Activated CD8-positive, alpha-beta memory T cell treated with anti-CD3 and anti-CD28 coated beads, Interleukin-2, amount 10 ng/mL, durations not matched to agents 7 days and 5 days (primary cell): Measurements from ENCODE around the gene KIF5C. TPM values are rescaled to one million over a fixed set of nuclear protein-coding genes. Genes with fewer than 3 reads are reported as not detected.

Experiments used
- ATAC-seq: fragments of 150-1000 bp; cut with Tn5 transposase; one replicate; pipeline ENCODE4 v1.10.0; 2021; ENCODE audit warnings: moderate library complexity
- CTCF ChIA-PET: fragments of 350-600 bp; sonication (Branson Sonifier 250); formaldehyde crosslinking; loops from one replicate; lab custom pipeline; 2021; ENCODE audit warnings: antibody characterized with exemption; lab: Charles Lee
- DNase-seq: peaks from one replicate; pipeline ENCODE4 v3.0.0-alpha.2; 2020
- H3K27ac Mint-ChIP-seq: one replicate; pipeline ENCODE4 v1.8.0; 2021; ENCODE audit warnings: mild to moderate bottlenecking, mixed read lengths
- H3K27me3 Mint-ChIP-seq: one replicate; pipeline ENCODE4 v1.8.0; 2021; ENCODE audit warnings: mixed read lengths
- H3K36me3 Mint-ChIP-seq: one replicate; pipeline ENCODE4 v1.8.0; 2021; ENCODE audit warnings: mild to moderate bottlenecking, mixed read lengths
- H3K4me1 Mint-ChIP-seq: one replicate; pipeline ENCODE4 v1.8.0; 2021; ENCODE audit warnings: mixed read lengths
- H3K4me3 Mint-ChIP-seq: one replicate; pipeline ENCODE4 v1.8.0; 2021; ENCODE audit warnings: mild to moderate bottlenecking, moderate library complexity, mixed read lengths
- H3K9me3 Mint-ChIP-seq: one replicate; pipeline ENCODE4 v1.8.0; 2022; ENCODE audit warnings: low read depth, mixed read lengths
- total RNA-seq, 2 experiments: library from RNA; stranded (reverse); gene quantifications; one replicate each; pipeline ENCODE4 v1.2.3, GENCODE V29; 2021

KIF5C gene
- total RNA-seq, 2 experiments from 2014 or later, result 16.2 to 18.3 TPM

- peaks cover 7% of the 10 kb centered on the region for H3K27me3 Mint-ChIP-seq
- no peaks in the 10 kb centered on the region for H3K36me3 Mint-ChIP-seq
- DNase-seq, result no peak
- H3K4me1 Mint-ChIP-seq, result peaks cover 6% of the 10 kb centered on the region
- H3K27ac Mint-ChIP-seq, result no peak overlapping the region
- no peak overlapping the region for H3K4me3 Mint-ChIP-seq
- CTCF ChIA-PET, result interaction anchor here (0.9 to 2.3 kb wide), 2 partner anchors 11 kb away, joined by 4 to 6 read pairs; no protein-coding TSS in a partner anchor
- no peaks in the 10 kb centered on the region for H3K9me3 Mint-ChIP-seq
- no peak for ATAC-seq
These were observed 153.3 kb downstream of the KIF5C start for GRCh38 chr2:149028377-149028776.

GRCh38 chr2:149028891-149029290 is 153.9 kb downstream of the KIF5C start:
- no peak overlapping the region for H3K27ac Mint-ChIP-seq
- CTCF ChIA-PET, result interaction anchor here (2.3 kb wide), 1 partner anchor 11 kb away, joined by 6 read pairs; no protein-coding TSS in a partner anchor

GRCh38 chr2:149029307-149029965 is 154.4 kb downstream of the KIF5C start:
- ATAC-seq (no peak), DNase-seq (no peak)
- Mint-ChIP-seq H3K36me3 (no peaks in the 10 kb centered on the region), H3K4me3 (no peak overlapping the region), H3K4me1 (peaks cover 6% of the 10 kb centered on the region), H3K27me3 (peaks cover 7% of the 10 kb centered on the region), H3K27ac (no peak overlapping the region), H3K9me3 (no peaks in the 10 kb centered on the region)
- CTCF ChIA-PET, result interaction anchor here (2.3 kb wide), 1 partner anchor 12 kb away, joined by 6 read pairs; no protein-coding TSS in a partner anchor

More at GRCh38 chr2:149028891-149029290, 153.9 kb downstream of the KIF5C start:
- ATAC-seq (no peak), DNase-seq (no peak)
- no peaks in the 10 kb centered on the region for H3K36me3 Mint-ChIP-seq
- no peak overlapping the region for H3K4me3 Mint-ChIP-seq
- H3K9me3 Mint-ChIP-seq, result no peaks in the 10 kb centered on the region
- peaks cover 7% of the 10 kb centered on the region for H3K27me3 Mint-ChIP-seq
- peaks cover 6% of the 10 kb centered on the region for H3K4me1 Mint-ChIP-seq

- CTCF ChIA-PET, result interaction anchor here (1.0 kb wide), 1 partner anchor 10 kb away, joined by 3 read pairs; no protein-coding TSS in a partner anchor
- peaks cover 9% of the 10 kb centered on the region for H3K27me3 Mint-ChIP-seq
- H3K4me1 Mint-ChIP-seq, result peaks cover 6% of the 10 kb centered on the region
- no peaks in the 10 kb centered on the region for H3K9me3 Mint-ChIP-seq
- no peaks in the 10 kb centered on the region for H3K36me3 Mint-ChIP-seq
- no peak for DNase-seq
- H3K27ac Mint-ChIP-seq, result no peak overlapping the region
- H3K4me3 Mint-ChIP-seq, result no peak overlapping the region
- ATAC-seq, result no peak
These were observed 156.4 kb downstream of the KIF5C start for GRCh38 chr2:149031396-149031795.

GRCh38 chr2:149033716-149034115 is 158.7 kb downstream of the KIF5C start:
- Mint-ChIP-seq H3K4me1 (peaks cover 6% of the 10 kb centered on the region), H3K27me3 (peaks cover 26% of the 10 kb centered on the region), H3K36me3 (no peaks in the 10 kb centered on the region), H3K4me3 (no peak overlapping the region), H3K27ac (no peak overlapping the region), H3K9me3 (no peaks in the 10 kb centered on the region)
- DNase-seq (no peak), ATAC-seq (no peak)
- CTCF ChIA-PET, result no interaction called here

- ATAC-seq, result no peak
- peaks cover 30% of the 10 kb centered on the region for H3K27me3 Mint-ChIP-seq
- H3K4me1 Mint-ChIP-seq, result peaks cover 6% of the 10 kb centered on the region
- CTCF ChIA-PET, result no interaction called here
- no peaks in the 10 kb centered on the region for H3K36me3 Mint-ChIP-seq
- H3K9me3 Mint-ChIP-seq, result no peaks in the 10 kb centered on the region
- DNase-seq, result no peak
- H3K4me3 Mint-ChIP-seq, result no peak overlapping the region
- H3K27ac Mint-ChIP-seq, result no peak overlapping the region
These were observed 159.4 kb downstream of the KIF5C start for GRCh38 chr2:149034406-149034805.

- no peaks in the 10 kb centered on the region for H3K9me3 Mint-ChIP-seq
- no peak overlapping the region for H3K4me3 Mint-ChIP-seq
- peaks cover 50% of the 10 kb centered on the region for H3K27me3 Mint-ChIP-seq
- ATAC-seq, result no peak
- no peak overlapping the region for H3K27ac Mint-ChIP-seq
- DNase-seq, result no peak
- CTCF ChIA-PET, result interaction anchor here (1.2 to 2.4 kb wide), 2 partner anchors 11 to 19 kb away, joined by 3 to 8 read pairs; no protein-coding TSS in a partner anchor
- no peaks in the 10 kb centered on the region for H3K36me3 Mint-ChIP-seq
- H3K4me1 Mint-ChIP-seq, result peaks cover 5% of the 10 kb centered on the region
These were observed 161.7 kb downstream of the KIF5C start for GRCh38 chr2:149036507-149037293.

- Mint-ChIP-seq H3K4me1 (no peaks in the 10 kb centered on the region), H3K36me3 (no peaks in the 10 kb centered on the region), H3K4me3 (no peak overlapping the region), H3K27ac (no peak overlapping the region), H3K27me3 (peaks cover 61% of the 10 kb centered on the region), H3K9me3 (no peaks in the 10 kb centered on the region)
- ATAC-seq (no peak), DNase-seq (no peak)
- CTCF ChIA-PET, result interaction anchor here (0.9 to 2.4 kb wide), 3 partner anchors 8 to 20 kb away, joined by 3 to 8 read pairs (median 3); no protein-coding TSS in a partner anchor
These were observed 162.8 kb downstream of the KIF5C start for GRCh38 chr2:149037851-149038250.

- Mint-ChIP-seq H3K27ac (no peak within 1 kb of the TSS), H3K36me3 (no peaks in the 10 kb centered on the region), H3K9me3 (no peaks in the 10 kb centered on the region), H3K4me1 (no peaks in the 10 kb centered on the region), H3K4me3 (no peak within 1 kb of the TSS), H3K27me3 (peaks cover 68% of the 10 kb centered on the region)
- DNase-seq (no peak), ATAC-seq (peak; percentile 23)
- CTCF ChIA-PET, result interaction anchor here (0.9 to 2.4 kb wide), 3 partner anchors 8 to 21 kb away, joined by 3 to 8 read pairs (median 3); no protein-coding TSS in a partner anchor
These were observed 163.6 kb downstream of the KIF5C start, which contains the start of gene LYPD6B for GRCh38 chr2:149038442-149039212. Gene LYPD6B, plus strand, starts transcription at chr2:149038699. Its CDS starts 92,250 bp downstream, at chr2:149130949.

GRCh38 chr2:149039213-149039724 is 164.2 kb downstream of the KIF5C start:
- peaks cover 74% of the 10 kb centered on the region for H3K27me3 Mint-ChIP-seq

GRCh38 chr2:149040451-149040850 is 165.4 kb downstream of the KIF5C start:
- ATAC-seq, result no peak

More at GRCh38 chr2:149039213-149039724, 164.2 kb downstream of the KIF5C start:
- Mint-ChIP-seq H3K4me3 (no peak overlapping the region), H3K9me3 (no peaks in the 10 kb centered on the region), H3K27ac (no peak overlapping the region), H3K36me3 (no peaks in the 10 kb centered on the region), H3K4me1 (no peaks in the 10 kb centered on the region)
- CTCF ChIA-PET, result interaction anchor here (1.8 to 2.4 kb wide), 2 partner anchors 22 to 522 kb away, joined by 5 to 8 read pairs; no protein-coding TSS in a partner anchor
- ATAC-seq (peak; percentile 12), DNase-seq (no peak)

GRCh38 chr2:149041482-149041881 is 166.5 kb downstream of the KIF5C start:
- Mint-ChIP-seq H3K36me3 (no peaks in the 10 kb centered on the region), H3K27me3 (peaks cover 84% of the 10 kb centered on the region), H3K4me3 (no peak overlapping the region), H3K27ac (no peak overlapping the region), H3K9me3 (no peaks in the 10 kb centered on the region), H3K4me1 (no peaks in the 10 kb centered on the region)
- CTCF ChIA-PET, result interaction anchor here (1.3 to 1.7 kb wide), 2 partner anchors 24 to 272 kb away, joined by 3 to 5 read pairs; no protein-coding TSS in a partner anchor
- ATAC-seq (no peak), DNase-seq (no peak)

More at GRCh38 chr2:149040451-149040850, 165.4 kb downstream of the KIF5C start:
- Mint-ChIP-seq H3K36me3 (no peaks in the 10 kb centered on the region), H3K27ac (no peak overlapping the region), H3K9me3 (no peaks in the 10 kb centered on the region), H3K4me1 (no peaks in the 10 kb centered on the region), H3K27me3 (peaks cover 82% of the 10 kb centered on the region), H3K4me3 (no peak overlapping the region)
- CTCF ChIA-PET, result interaction anchor here (0.7 to 1.8 kb wide), 4 partner anchors 9 to 521 kb away, joined by 3 to 5 read pairs (median 4); no protein-coding TSS in a partner anchor
- peak; percentile 54 for DNase-seq
